Measurements from ENCODE around the gene HK1.

HK1 gene

DNA sequence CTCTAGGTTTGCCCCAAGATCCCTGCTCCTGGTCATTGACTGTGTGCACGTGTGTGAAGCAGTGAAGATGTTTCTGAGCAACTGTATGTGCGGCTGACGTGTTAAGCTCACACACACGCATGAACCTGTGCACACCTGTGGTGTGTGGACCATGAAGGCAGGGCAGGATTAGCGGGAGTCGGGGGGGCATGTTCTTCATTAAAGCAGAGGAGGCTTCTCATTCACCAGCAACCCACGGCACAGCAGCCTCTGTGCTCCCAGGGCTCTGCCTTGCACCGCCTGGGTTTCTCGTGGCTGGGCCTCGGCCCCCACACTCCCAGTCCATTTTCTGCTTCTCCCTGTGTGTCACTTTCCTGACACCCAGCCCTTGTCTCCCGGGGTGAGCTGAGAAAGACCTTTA, 139.2 kb downstream of the HK1 start:
- no peaks in the 10 kb centered on the region for H3K79me2 ChIP-seq (ENCODE audit: low read length)
- H3K4me2 ChIP-seq (ENCODE audit: low read depth, low read length) = no peak overlapping the region
- no peaks in the 10 kb centered on the region for H3K9me2 ChIP-seq (replicated peaks; ENCODE audit: insufficient read depth, low read length)
- H3K9me3 ChIP-seq (replicated peaks; ENCODE audit: insufficient read depth, low read length) = no peaks in the 10 kb centered on the region
- no peaks in the 10 kb centered on the region for H3F3A ChIP-seq (ENCODE audit: insufficient read depth, low read length)
- H3K4me3 ChIP-seq (ENCODE audit: low read length) = no peak overlapping the region
- no peak overlapping the region for H3K9ac ChIP-seq (ENCODE audit: low read length)
- no peak overlapping the region for H3K27ac ChIP-seq (ENCODE audit: low read length)
- DNase-seq = no peak
- H4K20me1 ChIP-seq (ENCODE audit: insufficient read depth, low read length) = no peaks in the 10 kb centered on the region
- TF ChIP-seq EZH2phosphoT487 (IDR thresholded peaks at IDR 0.05; ENCODE audit: low read length) = no peak
- TF ChIP-seq, protein P1, sequence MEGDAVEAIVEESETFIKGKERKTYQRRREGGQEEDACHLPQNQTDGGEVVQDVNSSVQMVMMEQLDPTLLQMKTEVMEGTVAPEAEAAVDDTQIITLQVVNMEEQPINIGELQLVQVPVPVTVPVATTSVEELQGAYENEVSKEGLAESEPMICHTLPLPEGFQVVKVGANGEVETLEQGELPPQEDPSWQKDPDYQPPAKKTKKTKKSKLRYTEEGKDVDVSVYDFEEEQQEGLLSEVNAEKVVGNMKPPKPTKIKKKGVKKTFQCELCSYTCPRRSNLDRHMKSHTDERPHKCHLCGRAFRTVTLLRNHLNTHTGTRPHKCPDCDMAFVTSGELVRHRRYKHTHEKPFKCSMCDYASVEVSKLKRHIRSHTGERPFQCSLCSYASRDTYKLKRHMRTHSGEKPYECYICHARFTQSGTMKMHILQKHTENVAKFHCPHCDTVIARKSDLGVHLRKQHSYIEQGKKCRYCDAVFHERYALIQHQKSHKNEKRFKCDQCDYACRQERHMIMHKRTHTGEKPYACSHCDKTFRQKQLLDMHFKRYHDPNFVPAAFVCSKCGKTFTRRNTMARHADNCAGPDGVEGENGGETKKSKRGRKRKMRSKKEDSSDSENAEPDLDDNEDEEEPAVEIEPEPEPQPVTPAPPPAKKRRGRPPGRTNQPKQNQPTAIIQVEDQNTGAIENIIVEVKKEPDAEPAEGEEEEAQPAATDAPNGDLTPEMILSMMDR (IDR thresholded peaks at IDR 0.05; ENCODE audit: low read length) = no peak
- no peak for TF ChIP-seq EZH2 (optimal IDR thresholded peaks at IDR 0.05; ENCODE audit: low read depth, low read length)
- no peak overlapping the region for H2AFZ ChIP-seq (ENCODE audit: low read length)
- peaks cover 32% of the 10 kb centered on the region; the same call in 1 of the 2 replicates for H3K27me3 ChIP-seq (replicated peaks; ENCODE audit: insufficient read depth, low read length)
- H3K4me1 ChIP-seq (ENCODE audit: low read length) = no peaks in the 10 kb centered on the region
- no peaks in the 10 kb centered on the region for H3K36me3 ChIP-seq (replicated peaks; ENCODE audit: insufficient read depth, low read length)

DNA sequence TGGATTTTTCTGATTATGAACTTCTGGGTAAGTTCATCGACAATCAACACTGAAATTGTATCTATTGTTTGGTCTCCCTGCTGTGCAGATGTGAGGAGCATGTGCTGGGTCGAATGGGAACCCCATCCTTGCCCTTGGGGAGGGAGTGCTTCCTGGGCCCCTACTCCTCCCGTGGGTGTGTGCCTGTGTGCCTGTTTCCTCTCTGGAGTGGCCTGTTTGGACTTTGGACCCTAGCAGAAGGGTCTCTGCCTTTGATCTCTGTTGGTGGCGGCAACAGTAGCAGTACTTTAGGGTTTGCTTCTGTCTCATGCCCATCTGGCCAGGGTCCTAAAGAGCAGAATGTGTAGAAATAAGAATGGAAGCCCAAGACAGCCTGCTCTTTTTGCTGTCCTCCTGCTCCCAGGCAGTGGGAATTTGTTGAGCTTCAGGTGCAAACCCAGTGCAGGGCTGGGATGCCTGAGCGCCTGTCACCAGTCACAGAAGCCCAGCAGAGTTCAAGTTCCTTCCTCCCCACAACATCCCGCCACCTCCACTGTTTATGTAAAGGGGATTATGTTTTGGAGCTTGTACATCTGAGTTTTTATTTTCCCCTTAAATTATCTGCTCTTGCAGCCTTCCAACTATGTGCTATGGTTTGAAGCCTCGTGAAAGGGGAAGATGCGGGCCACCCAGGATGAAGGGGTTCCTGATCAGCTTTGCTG, 139.9 kb downstream of the HK1 start:
- H3K36me3 ChIP-seq (replicated peaks; ENCODE audit: insufficient read depth, low read length) = no peaks in the 10 kb centered on the region
- no peaks in the 10 kb centered on the region for H3K9me3 ChIP-seq (replicated peaks; ENCODE audit: insufficient read depth, low read length)
- no peak for DNase-seq
- peaks cover 39% of the 10 kb centered on the region; the same call in 1 of the 2 replicates for H3K27me3 ChIP-seq (replicated peaks; ENCODE audit: insufficient read depth, low read length)
- H3F3A ChIP-seq (ENCODE audit: insufficient read depth, low read length) = no peaks in the 10 kb centered on the region
- no peaks in the 10 kb centered on the region for H3K9me2 ChIP-seq (replicated peaks; ENCODE audit: insufficient read depth, low read length)
- H3K4me1 ChIP-seq (ENCODE audit: low read length) = no peaks in the 10 kb centered on the region
- H3K27ac ChIP-seq (ENCODE audit: low read length) = no peak overlapping the region
- H3K9ac ChIP-seq (ENCODE audit: low read length) = no peak overlapping the region
- no peak overlapping the region for H2AFZ ChIP-seq (ENCODE audit: low read length)
- no peak overlapping the region for H3K4me2 ChIP-seq (ENCODE audit: low read depth, low read length)
- H3K4me3 ChIP-seq (ENCODE audit: low read length) = no peak overlapping the region
- no peaks in the 10 kb centered on the region for H3K79me2 ChIP-seq (ENCODE audit: low read length)
- H4K20me1 ChIP-seq (ENCODE audit: insufficient read depth, low read length) = no peaks in the 10 kb centered on the region
- no peak for TF ChIP-seq EZH2 (optimal IDR thresholded peaks at IDR 0.05; ENCODE audit: low read depth, low read length)
- TF ChIP-seq EZH2phosphoT487 (IDR thresholded peaks at IDR 0.05; ENCODE audit: low read length) = no peak
- TF ChIP-seq, protein P1 (IDR thresholded peaks at IDR 0.05; ENCODE audit: low read length) = no peak

DNA sequence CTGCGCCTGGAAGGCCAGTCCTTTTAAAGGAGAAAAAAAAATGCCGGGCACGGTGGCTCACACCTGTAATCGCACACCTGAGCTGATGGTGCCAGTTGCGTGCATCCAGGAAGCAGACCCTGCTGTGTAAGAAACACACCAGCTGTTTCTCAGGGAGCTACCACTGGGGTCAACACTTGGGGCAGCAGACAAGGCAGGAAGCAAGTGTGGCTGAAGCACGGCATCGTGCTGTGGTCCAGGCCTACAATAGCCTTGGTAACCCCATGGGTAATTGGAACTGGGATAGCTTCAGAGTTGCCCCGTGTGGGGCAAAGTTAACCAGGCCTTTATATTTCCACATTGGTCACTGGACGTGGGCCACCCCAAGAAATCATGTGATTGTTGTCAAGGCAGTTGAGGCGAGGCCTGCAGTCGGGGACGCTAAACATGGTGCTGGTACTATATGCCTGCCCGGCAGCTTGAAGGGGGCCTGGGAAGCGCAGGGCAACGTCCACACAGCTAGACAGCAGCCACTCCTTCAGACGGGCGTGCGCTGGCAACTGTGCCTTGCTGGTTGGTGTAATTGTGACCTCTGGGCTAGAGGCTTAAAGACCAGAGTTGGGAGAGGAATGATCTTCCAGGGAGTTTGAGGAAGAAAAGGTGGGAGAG, 140.9 kb downstream of the HK1 start:
- Histone ChIP-seq H3K27ac (ENCODE audit: low read length) (no peak overlapping the region), H3K4me2 (ENCODE audit: low read depth, low read length) (no peak overlapping the region), H3K4me1 (ENCODE audit: low read length) (no peaks in the 10 kb centered on the region), H4K20me1 (ENCODE audit: insufficient read depth, low read length) (no peaks in the 10 kb centered on the region), H2AFZ (ENCODE audit: low read length) (no peak overlapping the region), H3K9me2 (replicated peaks; ENCODE audit: insufficient read depth, low read length) (no peaks in the 10 kb centered on the region), H3K4me3 (ENCODE audit: low read length) (no peak overlapping the region), H3K9me3 (replicated peaks; ENCODE audit: insufficient read depth, low read length) (no peaks in the 10 kb centered on the region), H3K9ac (ENCODE audit: low read length) (no peak overlapping the region), H3K27me3 (replicated peaks; ENCODE audit: insufficient read depth, low read length) (peaks cover 39% of the 10 kb centered on the region; the same call in 1 of the 2 replicates), H3K36me3 (replicated peaks; ENCODE audit: insufficient read depth, low read length) (no peaks in the 10 kb centered on the region), H3F3A (ENCODE audit: insufficient read depth, low read length) (no peaks in the 10 kb centered on the region), H3K79me2 (ENCODE audit: low read length) (no peaks in the 10 kb centered on the region)
- DNase-seq = no peak
- TF ChIP-seq, protein P1 (IDR thresholded peaks at IDR 0.05; ENCODE audit: low read length) = no peak
- TF ChIP-seq EZH2phosphoT487 (IDR thresholded peaks at IDR 0.05; ENCODE audit: low read length) (no peak), EZH2 (optimal IDR thresholded peaks at IDR 0.05; ENCODE audit: low read depth, low read length) (no peak)

Data from MM.1S (cell line).